Lung (tissue), 12 donors: ENCODE measurements around the gene LIPG. TPM values are rescaled to one million over a fixed set of nuclear protein-coding genes. Genes with fewer than 3 reads are reported as not detected.

Experiments
- ATAC-seq: fragments of 200-7000 bp; cut with Tn5 transposase; one replicate; pipeline ENCODE4 v1.9.1; 2020; ENCODE audit warnings: moderate number of reproducible peaks; ENCODE audit not compliant: insufficient read depth, low FRiP score
- DNase-seq, 3 donors: peaks; one replicate each; pipeline ENCODE4 v3.0.0-alpha.2; 2013 to 2017
- H3K27ac ChIP-seq, 2 donors: one replicate each; pipeline ENCODE4 v1.5.1; 2013; ENCODE audit warnings: mild to moderate bottlenecking in 2 of 2, moderate library complexity in 2 of 2, control low read depth in 1 of 2, inconsistent platforms in 1 of 2, low read depth in 1 of 2, low read length in 1 of 2
- H3K27me3 ChIP-seq, 3 donors: one replicate each; pipeline ENCODE4 v1.5.1; 2013; ENCODE audit warnings: low read length in 2 of 3; ENCODE audit not compliant: control insufficient read depth in 3 of 3, insufficient read depth in 3 of 3
- H3K36me3 ChIP-seq, 4 donors: one replicate each; pipeline ENCODE4 v1.5.1; 2013; ENCODE audit warnings: low read length in 4 of 4, mild to moderate bottlenecking in 1 of 4, moderate library complexity in 1 of 4; ENCODE audit not compliant: control insufficient read depth in 4 of 4, insufficient read depth in 4 of 4
- H3K4me1 ChIP-seq, 5 donors: one replicate each; pipeline ENCODE4 v1.5.1; 2013; ENCODE audit warnings: low read length in 5 of 5, mild to moderate bottlenecking in 2 of 5, moderate library complexity in 1 of 5; ENCODE audit not compliant: control insufficient read depth in 5 of 5, insufficient read depth in 5 of 5
- H3K4me3 ChIP-seq: one replicate; pipeline ENCODE4 v1.5.1; 2013; ENCODE audit warnings: mild to moderate bottlenecking, control low read depth, moderate library complexity
- H3K9ac ChIP-seq, 2 donors: one replicate each; pipeline ENCODE4 v1.5.1; 2013; ENCODE audit warnings: low read length in 2 of 2, control low read depth in 1 of 2; ENCODE audit not compliant: insufficient read depth in 1 of 2
- H3K9me3 ChIP-seq, 4 donors: one replicate each; pipeline ENCODE4 v1.5.1; 2013; ENCODE audit warnings: low read length in 3 of 4, mild to moderate bottlenecking in 1 of 4, moderate library complexity in 1 of 4; ENCODE audit not compliant: control insufficient read depth in 4 of 4, insufficient read depth in 3 of 4
- CTCF ChIP-seq: IDR thresholded peaks from 2 replicates; pipeline ENCODE4 v1.5.1; 2012; ENCODE audit warnings: mild to moderate bottlenecking; ENCODE audit errors: control extremely low read depth, extremely low read depth
- WGBS, 2 donors: extraction: QIAGEN DNeasy Blood & Tissue Kit; methylation state at CpG; one replicate each; pipeline ENCODE4 v1.1.7; 2013; 5-methylcytosine and 5-hydroxymethylcytosine counted together
- polyA plus RNA-seq, 2 donors: library from polyadenylated mRNA; stranded (reverse); fragments of 200-250 nt; gene quantifications; one replicate each; pipeline ENCODE4 v1.2.1, GENCODE V29; 2013
- total RNA-seq, 2 donors: library from RNA; depleted of rRNA in 1 of 2; stranded (reverse); fragments of >200 nt in 1 of 2; gene quantifications; one replicate each; pipeline ENCODE4 v1.2.1, GENCODE V29; 2014 to 2021
- donor health status: control.
- donor health status: control.
- donor health status: Bipolar disorder and iron deficiency.
- donor health status: healthy.
- donor health status: DM: yes; HTN: yes; CAD: no.

Gene LIPG
- total and polyA plus RNA-seq, 4 donors: 3.7 to 93.9 (median 9.7) TPM

- H3K4me1 ChIP-seq: peaks cover 0 to 11% (median 7%) of the 10 kb centered on the region in 5 donors
- ATAC-seq (no peak), DNase-seq (peak in 1 of 3 donors; percentile 9)
- no peak overlapping the region for H3K9ac ChIP-seq
- H3K27ac ChIP-seq: no peak overlapping the region
- no peaks in the 10 kb centered on the region for H3K36me3 ChIP-seq
- H3K4me3 ChIP-seq: no peak overlapping the region
- H3K27me3 ChIP-seq: no peaks in the 10 kb centered on the region
- no peaks in the 10 kb centered on the region for H3K9me3 ChIP-seq
- TF ChIP-seq CTCF: no peak
These were observed 68.4 kb downstream of the LIPG start for GRCh38 chr18:49630246-49630699.

GRCh38 chr18:49631146-49631866 is 69.4 kb downstream of the LIPG start:
- peak in 1 of 3 donors; percentile 8 for DNase-seq
- Histone ChIP-seq H3K9ac (no peak overlapping the region), H3K9me3 (no peaks in the 10 kb centered on the region), H3K4me3 (no peak overlapping the region), H3K27ac (no peak overlapping the region), H3K27me3 (no peaks in the 10 kb centered on the region), H3K36me3 (no peaks in the 10 kb centered on the region), H3K4me1 (peaks cover 0 to 11% (median 7%) of the 10 kb centered on the region in 5 donors)
- 88 to 89% methylated on average over 12 of the region's 12 CpGs for WGBS, 2 donors
- TF ChIP-seq CTCF: no peak
- ATAC-seq: no peak

GRCh38 chr18:49632588-49632987 is 70.7 kb downstream of the LIPG start:
- Histone ChIP-seq H3K36me3 (no peaks in the 10 kb centered on the region), H3K4me3 (no peak overlapping the region), H3K27me3 (no peaks in the 10 kb centered on the region), H3K27ac (no peak overlapping the region), H3K9me3 (no peaks in the 10 kb centered on the region), H3K9ac (no peak overlapping the region), H3K4me1 (peaks cover 0 to 11% (median 7%) of the 10 kb centered on the region in 5 donors)
- DNase-seq (peak in 2 of 3 donors; percentile 14 to 38), ATAC-seq (no peak)
- 58 to 67% methylated on average over 10 of the region's 10 CpGs for WGBS, 2 donors
- TF ChIP-seq CTCF: no peak
